HG03159 (cell line): ENCODE measurements around the gene FIGN.

Experiments used
- ATAC-seq: cut with Tn5 transposase; IDR thresholded peaks from one replicate; pipeline ENCODE4 v1.9.1; 2021; ENCODE audit warnings: mild to moderate bottlenecking, moderate library complexity; ENCODE audit not compliant: unreplicated experiment

Gene FIGN

DNA sequence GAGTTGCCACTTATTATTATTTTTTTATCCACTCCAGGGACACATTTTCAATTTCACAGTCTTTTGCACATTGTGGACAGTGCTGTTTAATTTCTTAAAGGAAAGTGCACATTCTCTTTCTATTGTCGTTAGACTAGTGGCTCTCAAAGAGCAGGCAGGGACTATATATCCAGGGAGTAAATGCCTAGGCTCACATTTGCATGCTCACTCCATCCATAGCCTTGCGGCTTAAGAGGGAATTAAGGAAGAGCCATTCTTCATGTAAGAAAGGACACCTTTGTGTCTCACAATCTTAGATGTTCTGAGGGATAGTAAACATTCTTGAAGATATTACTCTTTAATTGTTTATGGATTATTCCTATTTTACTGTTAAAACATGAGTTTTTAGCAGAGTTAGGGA lies 70.8 kb downstream of the FIGN start:
- ATAC-seq = no peak

DNA sequence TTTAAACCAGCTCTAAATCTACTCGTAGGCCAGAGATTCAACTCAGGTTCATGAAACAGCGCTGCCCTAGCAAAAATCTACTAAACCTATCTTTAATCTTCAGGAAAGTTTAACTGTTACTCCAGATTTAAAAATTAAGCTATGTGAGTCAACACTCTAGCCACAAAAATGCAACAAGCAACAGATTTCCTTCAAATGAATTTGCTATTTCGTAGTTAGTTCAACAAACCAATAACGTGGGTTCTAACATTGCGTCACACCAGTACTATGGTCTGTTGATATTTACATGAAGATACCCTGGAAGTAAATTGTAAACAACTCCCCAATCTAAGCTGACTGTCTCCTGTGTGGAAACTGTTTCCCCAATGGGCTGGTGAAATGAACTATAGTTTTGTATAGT lies 71.2 kb downstream of the FIGN start:
- no peak for ATAC-seq

DNA sequence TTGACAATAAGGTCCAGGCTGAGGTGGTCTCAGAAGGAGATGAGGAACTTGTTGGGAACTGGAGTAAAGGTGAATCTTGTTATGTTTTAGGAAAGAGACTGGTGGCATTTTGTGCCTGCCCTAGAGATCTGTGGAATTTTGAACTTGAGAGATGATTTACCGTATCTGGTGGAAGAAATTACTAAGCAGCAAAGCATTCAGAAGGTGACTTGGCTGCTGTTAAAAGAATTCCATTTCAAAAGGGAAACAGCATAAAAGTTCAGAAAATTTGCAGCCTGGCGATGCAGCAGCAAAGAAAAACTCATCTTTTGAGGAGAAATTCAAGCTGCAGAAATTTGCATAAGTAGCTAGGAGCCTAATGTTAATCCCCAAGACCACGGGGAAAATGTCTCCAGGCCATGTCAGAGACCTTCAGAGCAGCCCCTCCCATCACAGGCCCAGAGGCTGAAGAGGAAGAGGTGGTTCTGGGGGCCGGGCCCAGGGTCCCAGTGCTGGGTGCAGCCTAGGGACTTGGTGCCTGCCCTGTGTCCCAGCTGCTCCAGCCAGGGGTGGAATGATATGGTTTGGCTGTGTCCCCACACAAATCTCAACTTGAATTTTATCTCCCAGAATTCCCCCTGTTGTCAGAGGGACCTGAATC lies 73.5 kb downstream of the FIGN start:
- ATAC-seq = no peak

DNA sequence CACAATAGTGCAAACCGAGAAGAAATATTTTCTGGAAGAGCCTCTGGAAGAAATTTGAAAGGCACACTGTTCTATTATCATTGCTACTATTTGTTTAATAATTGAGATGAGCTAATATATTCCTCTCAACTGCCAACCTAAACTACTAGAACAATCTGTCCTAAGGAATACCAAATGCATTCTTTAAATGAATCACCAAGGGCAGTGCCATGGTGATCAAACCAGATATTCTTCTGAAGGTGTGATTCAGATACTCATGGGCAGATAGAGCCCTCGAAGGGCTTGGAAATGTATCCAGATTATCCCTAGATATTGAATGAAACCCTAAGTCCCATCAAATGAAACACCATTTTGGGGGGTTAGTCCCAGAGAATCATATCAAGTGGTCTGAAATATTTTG lies 76.6 kb downstream of the FIGN start:
- ATAC-seq = no peak

DNA sequence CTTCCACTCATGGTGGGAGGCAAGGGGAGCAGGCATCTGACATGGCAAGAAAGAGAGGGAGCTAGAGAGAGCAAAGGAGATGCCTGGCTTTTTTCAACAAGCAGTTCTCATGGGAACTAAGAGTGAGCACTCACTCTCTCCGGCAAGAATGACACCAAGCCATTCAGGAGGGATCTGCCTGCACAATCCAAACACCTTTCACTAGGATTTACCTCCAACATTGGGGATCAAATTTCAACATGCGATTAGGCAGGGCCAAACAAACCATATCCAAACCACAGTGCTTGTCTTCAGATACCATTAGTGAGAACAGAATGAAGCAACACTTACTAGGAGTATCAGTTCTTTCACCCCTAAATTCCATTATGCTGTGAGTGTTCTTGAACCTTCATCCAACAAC lies 77.3 kb downstream of the FIGN start:
- no peak for ATAC-seq

DNA sequence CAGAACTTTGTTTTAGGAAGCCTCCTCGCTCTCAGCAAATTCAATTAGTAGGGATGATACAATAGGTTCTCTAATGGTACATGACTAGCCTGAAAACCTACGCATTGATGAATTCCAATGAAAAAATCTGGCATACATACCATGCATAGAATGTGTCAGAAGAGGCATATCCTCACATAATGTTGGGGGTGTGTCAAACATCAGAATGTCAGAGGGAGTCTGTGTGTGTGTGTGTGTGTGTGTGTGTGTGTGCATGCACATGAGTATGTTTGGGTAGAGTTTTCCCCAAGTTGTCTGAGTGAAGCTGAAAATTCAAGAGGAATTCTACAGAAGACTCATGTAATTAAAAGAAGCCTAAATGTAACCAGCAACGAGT lies 78.5 kb downstream of the FIGN start:
- no peak for ATAC-seq

DNA sequence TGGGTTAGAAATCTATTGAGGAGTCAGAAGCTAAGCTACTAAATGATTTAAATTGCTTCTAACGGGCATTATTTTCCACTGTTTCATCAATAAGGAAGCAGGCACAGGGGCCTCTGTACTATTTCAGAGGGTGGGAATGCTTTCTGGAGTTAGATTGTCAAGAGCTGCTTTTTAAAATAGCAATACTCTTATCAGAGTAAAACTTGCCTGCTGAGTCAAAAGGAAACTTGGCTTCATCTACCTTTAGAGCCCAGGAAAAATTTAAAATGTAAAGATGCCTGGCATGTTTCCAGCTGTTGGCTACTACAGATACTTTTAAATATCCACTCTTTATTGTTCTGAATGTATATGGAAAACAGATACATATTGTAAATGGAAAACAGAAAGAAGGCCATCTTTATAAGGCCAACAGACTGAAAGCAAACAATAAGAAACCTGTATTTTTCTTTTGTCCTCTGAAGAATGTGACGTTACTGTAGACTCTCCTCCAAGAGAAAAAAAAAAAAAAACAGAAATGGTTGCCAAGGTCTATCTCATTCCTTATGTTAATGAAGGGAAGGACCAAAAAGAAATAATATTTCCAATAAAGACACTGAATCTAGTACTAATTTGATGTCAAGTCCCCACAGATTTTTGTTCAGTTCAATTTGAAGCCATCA lies 79.1 kb downstream of the FIGN start:
- no peak for ATAC-seq

DNA sequence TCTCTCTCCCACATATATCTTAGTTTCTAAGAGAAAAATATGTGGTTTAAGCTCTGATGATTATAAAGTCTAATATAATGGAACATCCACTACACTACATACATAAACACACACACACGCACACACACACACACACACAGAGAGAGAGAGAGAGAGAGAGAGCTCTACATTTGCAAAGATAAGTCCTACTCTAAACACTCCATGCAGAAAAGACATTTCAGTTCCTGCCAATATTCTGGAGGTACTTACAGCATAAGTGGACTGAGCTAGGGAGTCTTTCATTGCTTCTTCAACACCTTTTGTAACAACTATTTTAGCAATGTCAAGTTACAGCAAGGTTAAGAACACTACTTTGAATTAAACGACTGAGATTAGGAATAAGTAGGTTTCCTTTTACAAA lies 80.1 kb downstream of the FIGN start:
- no peak for ATAC-seq

DNA sequence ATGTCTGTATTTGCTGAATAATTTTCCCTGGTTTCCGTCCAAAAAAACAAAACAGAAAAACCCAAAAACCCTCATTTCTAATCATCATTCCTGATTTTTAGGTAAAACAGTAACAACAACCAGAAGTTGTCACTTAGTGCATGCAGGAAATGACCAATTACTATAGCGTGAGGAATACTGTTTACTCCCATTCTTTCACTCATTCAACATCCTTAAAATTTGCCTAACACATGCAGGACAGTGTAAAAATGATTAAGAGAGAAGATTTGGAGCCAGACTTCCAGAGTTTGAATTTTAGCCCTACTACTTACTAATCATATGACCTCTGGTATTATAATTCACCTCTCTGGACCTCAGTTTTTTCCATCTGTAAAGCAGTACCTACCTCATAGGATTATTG lies 83.1 kb downstream of the FIGN start:
- no peak for ATAC-seq

DNA sequence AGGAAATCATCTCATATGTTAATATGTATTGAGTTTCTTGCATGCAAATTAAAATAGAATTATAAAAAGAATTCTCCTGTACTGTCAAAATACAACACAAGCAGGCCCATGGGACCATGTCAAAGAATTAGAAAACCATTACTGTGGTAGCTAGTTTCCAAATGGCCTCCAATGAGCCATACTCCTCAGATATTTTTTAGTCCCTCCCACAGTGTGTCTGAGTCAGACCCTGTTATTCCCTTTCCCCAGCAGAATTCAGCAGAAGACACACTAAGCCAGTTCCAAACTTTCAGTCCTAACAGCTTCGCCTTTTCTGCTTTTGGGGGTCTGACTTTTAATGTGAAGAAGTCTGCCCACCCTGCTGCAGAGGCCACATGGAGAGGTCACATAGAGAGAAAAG lies 86.7 kb downstream of the FIGN start:
- no peak for ATAC-seq

DNA sequence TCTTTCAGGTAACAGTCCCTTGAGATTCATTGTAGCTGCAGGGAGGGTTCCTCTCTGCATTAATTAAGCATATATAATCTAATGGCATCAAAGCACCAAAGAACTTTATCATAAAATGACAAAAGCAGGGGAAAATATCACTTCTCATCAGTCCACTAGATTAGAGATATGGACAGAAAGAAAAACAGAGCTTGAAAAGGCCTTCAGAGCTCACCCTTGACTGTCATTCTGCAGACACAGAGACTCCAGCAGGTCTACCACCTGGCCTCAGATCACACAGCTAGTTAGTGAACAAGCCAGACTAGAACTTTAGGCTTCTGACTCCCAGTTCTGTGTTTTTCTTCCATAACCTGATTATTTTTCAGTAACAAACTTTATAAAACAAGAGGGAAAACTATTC lies 88.5 kb downstream of the FIGN start:
- ATAC-seq = no peak

DNA sequence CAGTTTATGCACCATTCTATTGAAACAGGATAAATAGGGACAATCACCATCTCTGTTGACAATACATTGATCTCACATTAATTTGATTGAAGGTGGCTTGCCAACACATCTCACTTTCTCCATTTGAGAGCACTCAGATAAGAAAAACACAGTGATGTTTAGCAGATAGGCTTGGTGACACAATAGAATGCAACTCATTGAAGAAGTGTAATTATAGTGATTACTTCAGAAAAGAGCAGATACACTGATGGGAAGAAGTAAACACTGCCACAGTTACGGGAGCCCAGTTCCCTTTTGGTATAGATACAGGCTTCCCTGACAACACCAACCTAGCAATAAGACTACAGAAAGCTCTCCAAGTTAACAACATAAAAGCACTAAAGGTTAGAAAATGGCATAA lies 89.1 kb downstream of the FIGN start:
- no peak for ATAC-seq

DNA sequence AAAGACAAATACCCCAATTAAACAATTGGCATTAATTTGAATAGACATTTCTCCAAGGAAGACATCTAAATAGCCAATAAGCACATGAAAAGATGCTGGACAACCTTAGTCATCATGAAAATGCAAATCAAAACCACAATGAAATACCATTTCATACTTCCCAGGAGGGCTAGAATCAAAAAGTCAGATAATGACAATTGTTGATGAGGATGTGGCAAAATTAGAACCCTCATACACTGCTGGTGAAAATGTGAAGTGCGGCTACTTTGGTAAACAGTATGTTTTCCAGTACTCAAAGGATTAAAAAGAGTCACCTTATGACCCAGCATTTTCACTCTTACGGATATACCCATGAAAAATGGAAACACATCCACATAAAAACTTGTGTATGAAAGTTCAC lies 91.6 kb downstream of the FIGN start:
- no peak for ATAC-seq

DNA sequence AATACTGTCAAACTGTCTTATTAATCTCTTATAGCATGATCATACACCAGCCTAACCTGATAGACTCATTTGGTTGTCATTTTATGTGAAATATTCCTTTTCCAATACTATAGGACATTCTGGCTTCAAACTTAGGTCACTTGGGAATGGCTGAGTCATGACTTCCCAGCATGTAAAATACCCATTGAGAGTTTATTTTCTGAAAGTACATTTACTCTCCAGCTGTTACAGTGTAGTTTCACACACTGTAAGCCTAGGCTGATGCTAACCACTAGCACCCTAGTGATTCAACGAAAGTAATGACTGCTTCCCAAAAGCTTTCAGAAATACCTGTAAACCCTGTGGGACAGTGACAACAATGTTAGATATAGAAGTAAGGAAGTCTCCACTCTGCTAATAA lies 93.8 kb downstream of the FIGN start:
- no peak for ATAC-seq

DNA sequence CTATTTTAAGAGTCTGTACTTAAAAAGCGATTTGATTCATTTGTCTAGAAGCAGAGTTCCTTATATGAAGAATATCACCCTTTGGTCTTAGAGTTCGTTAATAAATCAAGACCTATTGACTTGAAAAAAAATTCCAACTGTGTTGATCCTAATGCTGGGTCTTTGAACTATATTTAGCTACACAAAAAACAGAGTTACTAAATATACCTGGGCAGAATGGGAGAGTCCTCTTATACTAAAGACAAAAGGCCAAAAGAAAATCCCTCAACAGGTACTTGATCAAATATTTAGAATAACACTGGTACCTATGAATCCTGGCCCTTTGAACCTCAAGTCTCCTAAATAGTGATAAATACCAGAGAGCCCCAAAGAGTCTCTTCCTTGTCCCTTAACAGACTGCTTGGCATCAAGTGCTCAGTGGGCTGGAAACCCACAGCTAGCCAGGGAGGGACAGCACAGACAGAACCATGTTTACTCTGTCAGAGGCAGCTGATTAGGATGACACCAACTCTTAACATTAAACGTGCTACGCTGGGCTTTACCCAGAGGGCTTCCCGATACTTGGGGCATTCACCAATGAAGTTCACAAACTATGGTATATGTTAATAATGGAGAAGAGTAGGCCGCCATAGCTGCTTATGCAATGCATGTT lies 95.1 kb downstream of the FIGN start:
- no peak for ATAC-seq

DNA sequence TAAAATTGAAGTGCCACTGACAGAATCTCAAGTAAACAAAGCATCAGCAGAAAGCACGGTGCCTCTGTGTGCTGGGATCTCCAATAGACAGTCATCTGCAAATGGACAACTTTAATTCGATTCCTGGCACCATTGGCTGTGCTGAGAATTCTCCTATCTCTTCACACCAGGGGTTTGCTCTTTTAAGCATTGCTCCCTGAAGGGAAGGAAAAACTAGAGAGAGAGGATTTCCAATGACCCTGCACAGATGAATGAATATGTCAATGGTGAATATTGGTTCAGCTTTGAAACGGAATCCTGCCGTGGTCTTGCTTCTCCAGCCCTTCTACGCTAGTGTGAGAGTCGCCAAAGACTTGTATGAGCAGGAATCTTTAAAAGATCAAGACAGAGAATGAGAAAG lies 97.9 kb downstream of the FIGN start:
- no peak for ATAC-seq

DNA sequence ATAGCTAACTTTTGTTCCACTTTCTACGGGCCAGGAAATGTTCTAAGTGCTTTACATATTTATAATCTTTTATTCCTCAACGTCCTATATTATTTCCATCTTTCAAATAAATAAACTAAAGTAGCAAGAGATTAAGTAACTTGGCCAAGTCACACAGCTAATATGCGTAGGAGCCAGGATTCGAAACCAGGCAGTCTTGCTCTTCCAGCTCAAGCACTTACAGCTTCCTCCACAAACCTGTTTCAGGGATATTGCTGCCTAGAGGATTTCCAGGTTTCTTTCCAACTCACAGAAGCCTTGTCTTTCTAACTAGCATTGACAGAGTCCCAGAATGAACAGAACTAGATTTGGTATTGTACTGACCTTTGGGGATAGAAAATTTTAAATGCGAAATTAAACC lies 102.5 kb downstream of the FIGN start:
- ATAC-seq = no peak

DNA sequence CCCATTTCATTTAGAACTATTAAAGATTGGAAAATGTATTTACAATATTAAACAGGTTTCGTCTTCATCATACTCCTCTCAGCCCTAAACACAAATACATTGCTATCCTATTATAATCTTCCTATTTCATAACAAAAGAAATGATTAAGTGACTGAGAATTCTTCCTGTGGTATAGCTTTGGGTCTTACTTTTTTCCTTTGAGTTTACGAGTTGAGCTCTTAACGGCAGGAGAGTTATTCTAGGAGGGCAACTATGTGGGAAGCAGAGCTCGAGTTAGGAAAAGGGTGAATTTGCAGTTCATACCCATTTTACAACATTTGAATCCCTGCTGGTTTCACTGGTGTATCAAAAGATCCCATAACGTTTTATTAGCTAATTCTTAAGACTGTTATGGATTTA lies 105.0 kb downstream of the FIGN start:
- no peak for ATAC-seq

DNA sequence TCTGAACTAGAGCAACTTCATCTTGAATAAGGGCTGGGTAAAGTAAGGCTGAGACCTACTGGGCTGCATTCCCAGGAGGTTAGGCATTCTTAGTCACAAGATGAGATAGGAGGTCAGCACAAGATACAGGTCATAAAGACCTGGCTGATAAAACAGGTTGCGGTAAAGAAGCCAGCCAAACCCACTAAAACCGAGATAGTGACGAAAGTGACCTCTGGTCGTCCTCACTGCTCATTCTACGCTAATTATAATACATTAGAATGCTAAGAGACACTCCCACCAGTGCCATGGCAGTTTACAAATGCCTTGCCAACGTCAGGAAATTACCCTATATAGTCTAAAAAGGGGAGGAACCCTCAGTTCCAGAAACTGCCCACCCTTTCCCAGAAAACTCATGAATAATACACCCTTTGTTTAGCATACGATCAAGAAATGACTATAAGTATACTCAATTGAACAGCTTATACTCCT lies 109.1 kb downstream of the FIGN start:
- ATAC-seq = no peak

DNA sequence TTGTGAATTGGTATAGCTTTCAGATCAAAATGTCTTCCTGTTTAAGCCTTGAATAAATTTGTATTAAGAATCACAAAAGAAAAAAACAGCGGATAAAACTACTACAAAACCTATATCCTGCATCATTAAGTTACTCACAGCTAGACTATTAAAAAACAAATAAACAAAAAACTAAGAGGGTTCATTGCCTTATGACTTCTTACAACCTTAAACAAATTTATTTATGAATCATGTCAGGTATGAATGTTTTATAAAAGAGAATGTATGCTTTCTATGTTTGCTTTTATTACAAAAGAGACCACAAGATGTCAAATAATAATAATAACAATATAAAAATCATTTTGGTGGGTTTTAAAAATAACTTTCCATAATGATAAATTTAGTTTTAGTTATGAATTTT lies 109.6 kb downstream of the FIGN start:
- ATAC-seq = no peak

DNA sequence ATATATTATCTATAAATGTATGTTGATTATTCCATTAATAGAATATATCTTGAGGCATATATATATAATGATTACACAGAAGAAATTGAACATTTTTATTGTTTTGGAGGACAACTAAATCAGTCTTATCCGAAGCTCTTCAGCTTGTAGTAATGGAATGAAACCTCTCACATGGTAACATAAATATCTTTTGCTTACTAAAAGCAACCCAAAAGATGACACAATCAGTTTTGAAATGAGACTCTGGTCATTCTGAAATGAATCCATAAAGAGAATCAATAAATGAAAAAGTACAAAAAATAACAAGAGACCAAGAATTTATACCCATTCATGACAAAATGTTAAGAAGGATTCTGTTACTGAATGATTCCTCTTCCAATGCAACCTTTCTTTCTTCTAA lies 110.2 kb downstream of the FIGN start:
- ATAC-seq = no peak

DNA sequence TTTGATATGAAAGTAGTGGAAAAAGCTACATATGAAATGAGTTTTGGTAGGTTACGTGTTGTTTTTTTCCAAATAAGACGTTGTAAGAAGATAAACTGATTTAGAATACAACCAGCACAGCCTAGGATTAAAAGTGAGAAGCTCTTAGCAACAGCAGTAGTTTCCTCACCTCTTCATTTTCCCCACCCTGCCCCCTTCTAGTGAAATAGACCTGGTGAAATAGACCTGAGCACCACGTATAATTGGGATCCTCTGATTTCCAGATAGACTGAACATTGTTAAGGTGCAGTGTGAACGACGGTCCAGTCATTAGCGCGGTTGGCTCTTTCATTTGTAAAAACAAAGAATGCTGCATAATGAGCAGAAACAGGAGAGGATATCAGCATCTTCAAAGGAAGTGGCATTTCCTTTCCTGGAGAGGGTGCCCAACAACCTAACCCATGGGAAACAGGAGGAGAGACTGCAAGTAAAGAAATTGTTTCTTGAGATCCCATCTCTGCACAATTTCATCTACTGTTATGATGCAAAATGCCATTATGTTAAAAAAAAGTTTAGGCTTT lies 114.3 kb downstream of the FIGN start:
- ATAC-seq = no peak
